Measurements from ENCODE around the gene GSC2.
A peak's percentile ranks its signal among the peaks of the same experiment; 100 is the strongest.

GSC2 gene, protein sequence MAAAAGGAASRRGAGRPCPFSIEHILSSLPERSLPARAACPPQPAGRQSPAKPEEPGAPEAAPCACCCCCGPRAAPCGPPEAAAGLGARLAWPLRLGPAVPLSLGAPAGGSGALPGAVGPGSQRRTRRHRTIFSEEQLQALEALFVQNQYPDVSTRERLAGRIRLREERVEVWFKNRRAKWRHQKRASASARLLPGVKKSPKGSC

DNA sequence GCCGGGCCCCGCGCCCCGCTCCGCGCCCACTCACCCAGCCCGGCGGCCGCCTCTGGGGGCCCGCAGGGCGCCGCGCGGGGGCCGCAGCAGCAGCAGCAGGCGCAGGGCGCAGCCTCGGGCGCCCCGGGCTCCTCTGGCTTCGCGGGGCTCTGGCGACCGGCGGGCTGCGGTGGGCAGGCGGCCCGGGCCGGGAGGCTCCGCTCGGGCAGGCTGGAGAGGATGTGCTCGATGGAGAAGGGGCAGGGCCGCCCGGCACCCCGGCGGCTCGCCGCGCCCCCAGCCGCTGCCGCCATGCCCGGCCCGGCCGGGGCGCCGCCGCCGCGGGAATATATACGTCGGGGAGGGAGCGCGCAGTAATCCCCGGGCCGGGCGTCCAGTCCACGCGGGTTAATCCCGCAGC lies at the start of gene GSC2:
GSC2 (minus strand) TSS at position 302 of the 400 bp plus-strand sequence; CDS start at position 293, 9 bp downstream.
- no peak within 1 kb of the TSS for H3K27ac ChIP-seq
- no peak for DNase-seq (ENCODE audit: low read depth, low spot score)

DNA sequence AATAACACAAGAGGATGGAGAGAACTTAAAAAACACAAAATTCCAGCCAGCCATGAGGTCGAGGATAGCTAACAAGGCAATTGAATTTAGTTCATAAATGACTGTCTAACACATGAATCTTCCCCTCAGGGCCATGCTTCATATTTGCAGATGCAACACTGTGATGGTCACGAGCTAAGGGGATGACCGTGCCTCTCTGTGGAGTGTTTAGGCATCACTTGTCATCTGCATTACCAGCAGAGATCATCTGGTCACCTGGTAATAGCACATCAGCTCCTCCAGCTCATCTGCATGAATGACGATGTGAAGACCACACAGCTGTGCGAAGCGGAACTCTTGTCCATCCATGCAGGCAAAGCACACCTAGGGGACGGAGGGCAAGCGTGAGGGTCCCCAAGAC lies 49.4 kb upstream of the GSC2 start:
- H3K27ac ChIP-seq: no peak overlapping the region
- no peak for DNase-seq (ENCODE audit: low read depth, low spot score)

DNA sequence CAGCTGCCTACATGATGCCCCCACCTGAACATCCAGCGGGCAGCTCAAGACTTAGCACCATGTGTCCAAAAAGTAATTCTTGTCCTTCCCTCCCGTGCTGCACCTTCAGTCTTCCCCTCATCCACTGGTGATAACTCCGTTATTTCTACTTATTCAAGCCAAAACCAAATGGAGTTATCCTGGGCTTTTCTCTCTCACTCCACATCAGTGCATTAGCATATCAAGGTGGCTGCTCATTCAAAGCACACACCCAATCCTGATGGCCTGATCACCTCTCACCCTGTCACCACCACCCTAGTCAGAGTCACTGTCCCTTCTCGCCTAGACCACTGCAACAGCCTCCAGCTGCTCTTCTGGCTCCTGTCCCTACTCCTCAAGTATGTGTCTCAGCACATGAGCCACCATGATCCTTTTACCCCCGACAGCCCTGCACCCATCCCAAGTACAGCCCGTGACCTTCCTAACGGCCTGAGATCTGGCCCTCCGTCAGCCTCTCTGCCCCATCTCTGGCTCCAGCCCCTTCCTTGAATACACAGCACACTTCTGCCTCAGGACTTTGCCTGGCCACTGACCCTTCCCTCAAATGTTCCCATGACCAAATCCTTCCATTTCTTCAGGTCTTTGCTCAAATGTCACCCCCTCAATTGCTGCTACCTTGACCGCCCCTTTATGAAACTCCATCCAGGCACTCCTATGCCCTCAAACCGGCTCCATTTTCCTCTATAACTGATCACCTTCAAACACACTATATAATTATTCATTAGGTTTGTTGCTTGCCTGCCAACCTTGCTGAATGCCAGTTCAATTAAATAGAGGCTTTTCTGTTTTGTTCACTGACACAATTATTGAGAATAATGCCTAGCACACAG lies 48.1 kb upstream of the GSC2 start:
- no peak for DNase-seq (ENCODE audit: low read depth, low spot score)
- no peak overlapping the region for H3K27ac ChIP-seq

DNA sequence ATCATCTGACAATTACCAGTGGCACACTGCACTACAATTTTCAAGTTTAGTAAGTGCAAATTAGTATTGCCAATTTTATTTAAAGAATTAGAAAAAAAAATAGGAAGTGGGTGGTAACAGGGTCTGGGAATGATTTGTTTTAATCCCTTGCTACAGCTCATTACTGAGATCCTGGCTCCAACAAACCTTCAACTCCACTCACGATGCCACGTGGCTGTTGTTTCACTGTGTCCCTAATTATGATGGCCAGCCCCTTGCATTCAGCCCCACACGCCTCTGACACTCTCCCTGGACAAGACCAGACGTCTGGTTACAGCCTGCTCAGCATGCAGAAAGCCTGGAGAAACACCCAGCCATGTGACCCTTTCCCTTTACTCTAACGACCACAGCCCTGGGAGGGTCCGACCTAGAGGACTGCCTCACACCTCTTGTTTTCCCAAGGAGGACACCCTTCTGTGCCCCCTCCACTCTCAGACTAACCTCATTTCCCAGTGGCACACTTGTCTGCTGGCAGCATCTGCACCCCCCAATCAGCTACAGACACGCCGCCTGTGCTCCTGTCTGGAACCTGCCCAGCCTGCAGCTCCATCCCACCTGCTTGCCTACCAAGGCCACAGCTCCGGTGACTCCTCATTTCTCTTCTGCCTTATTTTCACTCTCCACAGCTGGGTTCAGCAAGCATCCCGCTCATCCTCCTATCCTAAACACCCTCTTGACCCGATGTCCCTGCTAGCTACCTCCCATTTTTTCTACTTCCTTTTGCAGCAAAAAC lies 46.9 kb upstream of the GSC2 start:
- no peak for DNase-seq (ENCODE audit: low read depth, low spot score)
- no peak overlapping the region for H3K27ac ChIP-seq

DNA sequence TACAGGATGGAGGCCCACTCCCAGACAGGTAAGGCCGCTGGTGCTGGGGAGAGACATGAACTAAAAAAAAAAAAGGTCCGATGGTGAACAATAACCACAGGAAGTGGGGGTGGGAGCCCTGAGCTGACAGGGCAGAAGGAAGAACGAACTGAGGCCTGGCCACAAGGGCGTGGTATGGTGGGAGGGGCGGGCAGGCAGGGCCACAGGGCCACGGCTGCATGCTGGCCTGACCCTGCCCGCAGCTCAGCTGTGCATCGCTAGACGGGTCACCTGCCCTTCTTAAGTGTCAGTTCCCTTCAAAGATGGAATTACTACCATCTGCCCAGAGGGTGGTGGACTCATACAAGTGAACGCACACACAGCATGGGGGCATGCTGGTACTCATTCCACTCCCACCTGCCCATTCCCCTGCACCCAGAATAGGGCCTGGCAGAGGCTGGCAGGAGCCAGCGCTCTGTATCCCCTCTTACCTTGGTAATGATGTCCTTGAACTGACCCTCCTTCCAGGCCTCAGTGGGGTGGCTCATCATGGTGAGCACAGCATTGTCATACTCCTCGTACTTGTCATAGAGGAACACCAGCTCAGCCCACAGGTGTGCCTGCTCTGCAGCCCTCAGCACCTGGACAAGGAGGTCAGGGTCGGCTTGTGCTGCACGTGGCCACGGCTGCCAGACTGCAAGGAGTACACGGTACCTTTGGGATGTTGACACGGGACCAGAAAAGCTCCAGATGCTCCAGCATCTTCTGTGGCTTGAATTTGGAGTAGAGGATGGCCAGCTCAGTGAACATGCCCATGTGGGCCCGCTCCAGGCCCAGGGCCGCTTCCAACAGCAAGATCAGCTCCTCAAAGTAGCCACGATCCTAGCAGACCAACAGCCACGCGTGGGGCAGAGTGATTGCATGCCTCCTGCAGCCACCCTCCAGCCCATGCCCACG lies 46.0 kb upstream of the GSC2 start:
- no peak overlapping the region for H3K27ac ChIP-seq
- no peak for DNase-seq (ENCODE audit: low read depth, low spot score)

DNA sequence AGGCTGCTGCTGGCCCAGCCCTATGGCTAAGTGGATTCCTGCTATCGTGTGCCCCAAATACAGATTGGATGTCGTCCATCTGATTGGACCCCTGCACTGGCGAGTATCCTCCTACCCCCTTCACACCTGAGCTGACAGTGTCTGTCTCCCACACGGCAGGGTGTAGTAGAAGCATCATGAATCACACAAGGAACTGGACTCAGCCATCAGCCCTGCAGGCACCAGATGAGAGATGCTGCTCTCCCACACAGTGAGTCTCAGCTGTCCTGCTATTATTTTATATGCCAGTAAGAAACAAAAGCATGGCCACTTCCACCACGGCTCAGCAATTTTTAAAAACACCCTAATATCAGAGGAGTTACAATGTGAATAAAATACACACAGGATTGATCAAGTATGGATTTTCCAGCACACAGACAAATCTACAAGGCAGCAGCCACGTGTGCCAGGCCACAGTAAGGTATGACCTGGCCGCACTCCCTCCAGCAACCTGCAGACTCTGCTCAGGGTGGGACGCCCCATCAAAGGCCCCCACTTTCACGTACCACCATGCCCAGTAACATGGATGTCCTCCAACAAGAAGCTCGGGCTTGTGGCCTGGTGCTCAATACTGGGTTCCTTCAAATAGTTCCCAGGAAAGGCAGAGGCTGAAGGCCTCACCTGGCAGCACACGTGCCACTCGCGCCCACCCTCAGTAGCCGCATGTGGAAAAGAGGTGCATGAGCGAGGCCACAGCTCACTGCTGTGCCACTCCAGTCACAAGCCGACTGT lies 44.9 kb upstream of the GSC2 start:
- no peak overlapping the region for H3K27ac ChIP-seq
- DNase-seq (ENCODE audit: low read depth, low spot score): no peak

DNA sequence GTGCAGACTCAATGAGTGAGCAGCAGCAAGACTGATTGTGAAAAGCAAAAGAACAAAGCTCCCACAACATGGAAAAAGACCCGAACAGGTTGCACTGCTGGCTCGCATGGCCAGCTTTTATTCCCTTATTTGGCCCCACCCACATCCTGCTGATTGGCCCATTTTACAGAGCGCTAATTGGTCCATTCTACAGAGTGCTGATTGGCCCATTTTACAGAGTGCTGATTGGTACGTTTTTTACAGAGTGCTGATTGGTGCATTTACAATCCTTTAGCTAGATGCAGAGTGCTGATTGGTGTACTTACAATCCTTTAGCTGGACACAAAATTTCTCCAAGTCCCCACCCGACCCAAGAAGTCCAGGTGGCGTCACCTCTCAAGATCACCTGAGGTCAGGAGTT lies 43.8 kb upstream of the GSC2 start:
- no peak for DNase-seq (ENCODE audit: low read depth, low spot score)
- no peak overlapping the region for H3K27ac ChIP-seq

DNA sequence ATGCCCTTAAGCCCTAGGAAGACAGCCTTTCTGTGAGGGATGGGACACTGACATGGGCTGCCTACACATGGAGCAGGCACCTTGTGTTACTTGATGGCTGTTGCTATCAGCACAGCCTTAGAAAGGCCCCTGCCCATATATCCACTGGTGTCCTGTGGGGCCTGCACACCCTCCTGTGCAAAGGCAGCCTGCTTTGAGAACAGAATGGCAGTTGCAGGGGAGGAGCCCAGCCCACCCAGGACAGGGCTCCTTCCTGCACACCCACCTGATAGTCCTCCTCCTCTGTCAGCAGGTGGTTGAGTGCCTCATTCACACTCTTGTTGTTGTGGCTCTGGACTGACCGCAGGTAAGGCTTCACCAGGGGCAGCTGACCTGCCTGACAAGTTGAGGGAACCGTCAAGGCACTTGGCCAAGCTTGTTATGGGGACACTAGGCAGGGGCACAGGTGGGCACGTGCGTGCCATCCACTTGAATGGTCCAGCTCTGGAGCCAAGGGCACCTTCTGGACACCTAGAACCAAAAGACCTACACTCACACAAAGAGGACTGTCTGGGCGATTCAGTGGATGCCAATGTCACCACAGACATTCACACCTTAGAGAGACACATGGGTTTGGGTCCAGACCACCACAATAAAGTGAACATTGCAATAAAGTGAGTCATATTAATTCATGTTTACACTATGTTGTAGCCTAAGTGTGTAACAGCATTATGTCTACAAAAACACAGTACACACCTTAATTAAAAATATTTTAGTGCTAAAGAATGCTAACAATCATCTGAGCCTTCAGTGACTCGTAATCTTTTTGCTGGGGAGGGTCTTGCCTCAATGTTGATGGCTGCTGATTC lies 37.8 kb upstream of the GSC2 start:
- no peak for DNase-seq (ENCODE audit: low read depth, low spot score)
- H3K27ac ChIP-seq: no peak overlapping the region

DNA sequence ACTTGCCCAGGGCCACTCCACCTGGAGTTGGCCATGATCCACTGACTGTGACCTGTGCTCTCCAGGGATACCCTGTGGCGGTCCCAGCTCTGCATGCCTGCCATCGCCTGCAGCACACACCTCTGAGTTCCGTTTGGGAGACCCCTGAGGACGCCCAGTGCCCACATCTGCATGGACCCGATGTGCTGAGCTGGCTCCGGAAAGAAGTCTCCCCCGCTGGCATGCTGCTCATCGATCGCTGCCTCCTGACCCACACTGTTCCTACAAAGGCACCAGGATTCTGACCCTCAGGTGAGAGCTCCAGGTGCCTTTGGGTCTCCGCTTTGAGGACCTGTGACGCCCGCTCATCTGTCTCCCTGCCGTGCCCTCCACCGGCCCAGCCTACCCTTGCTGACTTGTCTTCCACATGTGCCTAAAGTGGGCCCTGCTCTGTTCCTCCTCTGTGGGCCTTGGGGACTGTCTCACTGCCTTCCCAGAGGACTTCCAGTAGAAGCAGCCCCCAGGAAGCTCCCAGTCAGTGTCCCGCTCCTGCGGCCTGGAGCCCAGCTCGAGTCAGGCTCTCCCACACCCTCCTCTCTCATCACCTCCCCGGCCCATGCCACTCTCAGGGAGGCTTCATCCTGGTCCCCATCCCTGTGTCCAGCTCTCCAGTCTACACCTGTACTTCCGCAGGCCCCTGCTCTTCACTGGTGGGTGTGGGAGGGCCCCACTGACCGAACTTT lies 34.3 kb upstream of the GSC2 start:
- no peak overlapping the region for H3K27ac ChIP-seq

DNA sequence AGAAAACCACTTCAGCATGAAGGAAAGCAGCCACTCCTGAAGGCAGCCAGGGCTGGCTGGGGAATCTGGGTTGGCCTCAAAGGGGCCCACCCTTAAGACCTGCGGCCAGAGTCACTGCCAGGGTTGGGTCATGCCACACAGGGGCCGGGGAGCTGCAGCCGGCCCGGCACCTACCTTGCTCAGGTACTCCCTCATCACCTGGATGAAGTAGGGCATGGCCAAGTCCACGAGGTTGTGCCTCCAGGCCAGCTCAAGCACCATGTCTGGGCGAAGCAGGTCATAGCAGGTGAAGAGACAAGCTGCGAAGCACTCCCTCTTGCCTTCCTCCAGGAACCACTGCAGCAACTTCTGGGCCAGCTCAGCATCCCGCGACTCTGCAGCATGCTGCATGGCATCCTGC lies 33.1 kb upstream of the GSC2 start:
- H3K27ac ChIP-seq: no peak overlapping the region
- DNase-seq (ENCODE audit: low read depth, low spot score): no peak

More for the DNA sequence above, 34.3 kb upstream of the GSC2 start:
- DNase-seq (ENCODE audit: low read depth, low spot score): no peak

DNA sequence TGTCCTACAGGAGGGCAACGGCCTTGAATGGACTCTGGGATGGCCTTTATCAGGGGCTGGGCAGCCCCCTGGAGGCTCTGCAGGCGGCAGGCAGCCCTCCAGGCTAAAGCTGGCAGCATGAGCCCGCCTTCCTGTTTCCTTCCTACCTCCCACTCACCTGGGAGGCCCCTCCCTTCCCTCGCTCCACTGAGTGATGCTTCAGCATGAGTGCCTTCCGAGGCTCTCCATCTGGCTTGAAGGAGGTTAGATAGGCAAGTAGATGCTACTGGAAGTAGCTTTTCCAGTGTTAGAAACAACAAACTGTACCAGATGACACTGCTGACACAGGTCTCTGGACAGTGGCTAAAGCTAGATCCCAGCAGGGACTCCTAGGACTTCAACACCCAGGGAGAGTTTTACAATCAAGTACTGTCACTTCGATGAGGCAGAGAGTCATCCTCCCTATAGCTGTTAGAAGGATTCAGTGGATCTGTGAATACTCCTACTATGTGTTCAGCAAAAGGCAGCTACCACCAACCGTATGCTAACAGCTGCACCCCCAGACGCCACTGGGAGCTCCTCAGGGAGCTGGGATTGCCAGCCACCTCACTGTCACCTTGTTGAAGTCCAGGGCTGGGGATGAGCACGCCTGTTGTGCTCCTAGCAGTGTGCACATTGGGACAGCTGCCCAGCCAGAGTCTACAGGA lies 32.5 kb upstream of the GSC2 start:
- DNase-seq (ENCODE audit: low read depth, low spot score): no peak
- no peak overlapping the region for H3K27ac ChIP-seq

DNA sequence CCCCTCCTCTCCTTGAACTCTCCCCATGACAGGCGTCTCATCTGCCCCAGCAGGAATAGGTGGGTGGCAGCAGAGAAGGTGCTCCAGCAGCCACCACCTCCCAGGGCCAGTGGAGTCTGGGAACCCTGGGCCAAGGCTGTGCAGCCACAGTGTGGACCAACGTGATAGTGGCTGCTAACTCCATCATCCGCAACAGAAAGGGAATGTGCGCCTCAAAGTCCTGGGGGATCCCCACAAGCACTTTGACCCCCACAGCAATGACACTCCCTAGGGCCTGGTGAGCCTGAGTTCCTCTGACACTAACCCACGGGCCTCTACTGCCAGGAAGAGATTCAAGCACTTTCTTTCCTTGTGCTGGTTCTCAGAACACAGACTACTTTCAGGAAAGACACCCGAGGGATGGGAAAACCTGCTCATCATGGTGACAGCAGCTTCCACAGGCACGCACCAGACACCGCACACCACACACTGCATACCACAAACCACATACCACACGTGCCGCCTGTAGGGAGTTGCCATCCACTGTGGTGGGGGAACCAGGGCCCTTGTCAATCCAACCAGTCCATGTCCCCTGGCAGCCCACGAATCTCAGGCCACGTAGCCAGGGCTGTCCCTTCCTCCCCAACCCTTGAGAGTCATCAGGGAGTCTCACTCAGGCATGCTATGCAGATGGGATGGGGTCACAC lies 31.8 kb upstream of the GSC2 start:
- DNase-seq (ENCODE audit: low read depth, low spot score): no peak
- no peak overlapping the region for H3K27ac ChIP-seq

DNA sequence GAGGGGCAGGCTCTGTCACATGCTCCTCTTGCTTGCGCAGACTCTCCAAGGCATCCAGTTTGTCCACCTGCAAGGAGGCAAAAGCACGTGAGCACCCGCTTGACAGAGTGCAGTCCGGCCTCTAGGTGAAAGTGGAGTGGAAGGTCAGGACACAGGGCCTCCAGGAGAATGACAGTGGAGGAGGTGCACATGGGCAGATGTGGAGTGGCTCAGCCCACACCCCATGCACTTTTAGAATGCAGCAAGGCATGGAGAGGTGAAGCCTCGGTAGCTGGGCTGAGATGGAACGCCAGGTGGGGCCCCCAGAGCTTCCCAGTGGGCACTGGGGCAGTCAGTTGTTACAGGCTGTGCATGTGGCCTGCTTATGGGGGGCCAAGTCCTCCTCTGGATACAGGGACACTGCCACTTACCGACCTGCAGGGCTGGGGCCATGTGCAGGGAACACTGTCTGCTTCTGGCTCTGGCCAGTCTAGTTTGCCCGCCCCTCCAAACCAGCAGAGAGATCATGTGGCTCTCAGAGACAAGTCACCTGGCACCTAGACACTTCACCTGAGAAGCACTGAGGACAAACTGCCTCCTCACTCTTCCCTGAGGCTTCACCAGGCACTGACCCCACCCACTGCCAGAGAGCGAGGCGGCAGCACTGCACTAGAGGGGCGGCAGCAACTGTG lies 30.8 kb upstream of the GSC2 start:
- no peak overlapping the region for H3K27ac ChIP-seq
- DNase-seq (ENCODE audit: low read depth, low spot score): no peak

DNA sequence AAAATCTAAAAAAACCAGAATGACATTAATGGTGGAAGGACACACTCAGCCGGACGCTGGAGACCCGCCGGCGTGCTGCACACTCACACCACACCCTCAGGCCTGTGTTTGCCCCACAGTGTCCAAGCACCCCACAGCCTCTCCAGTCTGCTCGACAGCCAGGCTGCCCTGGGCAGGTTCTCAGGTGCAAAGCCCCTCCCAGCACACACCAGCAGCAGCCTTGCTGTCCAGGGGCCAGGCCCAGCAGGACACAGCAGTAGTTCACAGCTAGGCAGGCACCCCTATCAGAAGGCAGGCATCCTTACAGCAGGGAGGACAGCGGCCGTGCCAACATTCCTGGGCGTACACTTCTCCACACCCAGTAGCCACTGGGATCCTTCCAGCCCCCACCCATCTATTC lies 30.1 kb upstream of the GSC2 start:
- DNase-seq (ENCODE audit: low read depth, low spot score): no peak
- H3K27ac ChIP-seq: no peak overlapping the region

DNA sequence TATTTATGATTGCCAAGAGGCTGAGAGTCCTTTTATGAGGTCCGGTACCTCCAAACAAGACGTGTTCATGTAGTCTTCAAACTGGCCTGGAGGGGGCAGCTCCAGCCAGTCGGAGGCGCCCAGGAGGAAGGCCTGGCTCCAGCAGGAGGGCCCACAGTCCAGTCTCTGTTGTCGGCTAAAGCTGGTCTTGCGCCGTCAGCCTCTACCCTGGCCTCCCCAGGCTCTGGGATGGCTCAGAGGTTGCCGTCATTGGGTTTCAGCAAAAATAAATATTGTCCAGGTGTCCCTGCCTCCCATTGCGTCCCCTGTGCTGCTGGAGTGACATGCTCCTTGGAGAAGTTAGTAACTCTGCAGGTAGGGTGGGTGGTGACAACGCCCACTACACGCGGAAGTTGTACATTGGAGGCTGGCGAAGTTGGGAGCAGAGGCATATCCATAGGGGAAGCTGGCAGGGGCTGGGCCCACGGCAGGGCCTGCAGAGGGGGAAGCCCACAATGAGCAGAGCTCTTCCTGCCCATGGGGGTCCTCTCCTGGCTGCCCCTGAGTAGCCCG lies 29.5 kb upstream of the GSC2 start:
- DNase-seq (ENCODE audit: low read depth, low spot score): peak; percentile 34
- H3K27ac ChIP-seq: peak overlapping the region; percentile 79
